LNCAP (cell line): ENCODE measurements around the gene SPATA13.

Experiments used
- CTCF ChIP-seq: fragments of 450-650 bp; IDR thresholded peaks from 2 replicates; pipeline ENCODE4 v1.5.1; 2017; ENCODE audit warnings: mild to moderate bottlenecking

SPATA13 gene

DNA sequence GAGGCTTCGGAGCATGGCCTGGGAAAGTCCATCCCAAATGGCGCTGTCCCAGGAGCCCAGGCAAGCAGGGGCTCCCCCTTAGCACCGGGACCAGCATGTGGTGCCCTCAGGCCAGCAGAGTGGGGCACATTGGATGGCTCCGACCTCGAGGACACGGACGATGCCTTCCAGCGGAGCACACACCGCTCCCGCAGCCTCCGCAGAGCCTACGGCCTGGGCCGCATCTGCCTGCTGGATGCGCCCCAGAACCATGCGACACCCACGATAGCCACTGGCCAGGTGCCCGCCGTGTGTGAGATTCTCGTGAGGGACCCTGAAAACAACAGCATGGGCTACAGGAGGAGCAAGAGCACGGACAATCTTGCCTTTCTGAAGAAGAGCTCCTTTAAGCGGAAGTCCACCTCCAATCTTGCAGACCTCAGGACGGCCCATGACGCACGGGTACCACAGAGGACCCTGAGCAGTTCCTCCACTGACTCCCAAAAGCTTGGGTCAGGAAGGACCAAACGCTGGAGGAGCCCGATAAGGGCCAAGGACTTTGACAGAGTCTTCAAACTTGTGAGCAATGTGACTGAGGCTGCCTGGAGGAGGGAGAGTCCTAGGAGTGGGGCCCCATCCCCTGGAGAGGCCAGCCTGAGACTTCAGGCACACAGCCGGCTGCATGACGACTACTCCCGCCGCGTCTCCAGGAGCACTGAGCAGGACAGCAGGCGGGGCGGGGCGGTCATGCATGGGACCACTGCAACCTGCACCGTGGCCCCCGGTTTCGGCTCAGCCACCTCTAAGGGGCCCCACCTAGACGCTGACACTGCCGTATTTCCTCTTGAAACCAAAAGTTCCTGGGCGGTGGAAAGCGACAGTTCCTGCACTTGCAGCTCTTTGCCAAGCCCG is 63.1 kb downstream of the SPATA13 start:
- TF ChIP-seq CTCF: no peak

DNA sequence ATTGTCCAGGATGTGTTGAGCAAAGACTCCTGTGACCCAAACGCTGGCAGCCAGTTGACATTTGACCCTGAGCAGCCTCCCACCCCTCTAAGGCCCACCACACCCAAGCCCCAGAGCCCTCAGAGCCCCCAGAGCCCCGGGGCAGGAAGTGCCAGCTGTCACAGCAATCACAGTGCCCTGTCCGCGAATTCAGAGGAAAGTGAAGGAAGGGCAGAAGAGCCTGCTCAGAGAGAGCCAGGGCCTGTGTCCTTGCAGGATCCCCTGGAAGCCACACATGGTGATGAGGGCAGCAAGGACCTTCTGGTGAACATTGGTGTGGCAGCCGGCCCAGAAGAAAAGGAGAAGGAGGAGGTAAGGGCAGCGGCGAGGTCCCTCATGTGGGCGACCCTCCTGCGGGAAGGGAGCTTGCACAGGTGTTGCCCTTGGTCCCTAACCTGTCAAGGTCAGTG is 63.7 kb downstream of the SPATA13 start:
- TF ChIP-seq CTCF: no peak

GRCh38 chr13:24225062-24225461 is 64.5 kb downstream of the SPATA13 start:
- no peak for TF ChIP-seq CTCF

GRCh38 chr13:24225930-24226329 is 65.4 kb downstream of the SPATA13 start:
- TF ChIP-seq CTCF: no peak

DNA sequence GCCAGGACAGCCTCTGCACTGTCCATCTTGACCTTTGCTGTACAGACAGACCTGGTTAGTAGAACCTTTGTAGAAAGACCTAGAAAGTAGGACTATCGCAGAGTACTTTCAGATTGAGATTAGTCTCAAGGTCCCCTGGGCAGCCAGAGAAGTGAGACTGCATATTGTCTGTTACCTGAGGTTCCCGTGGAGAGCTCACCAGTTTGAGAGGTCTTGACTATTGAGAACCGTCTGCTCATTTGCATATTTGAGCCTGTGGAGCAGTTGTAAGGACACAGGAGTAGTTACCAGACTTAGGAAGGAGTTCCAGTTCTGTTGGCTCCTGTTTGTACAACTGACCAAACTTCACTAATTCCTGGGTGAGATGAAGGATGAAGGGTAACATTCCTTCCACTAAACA is 66.2 kb downstream of the SPATA13 start:
- no peak for TF ChIP-seq CTCF

DNA sequence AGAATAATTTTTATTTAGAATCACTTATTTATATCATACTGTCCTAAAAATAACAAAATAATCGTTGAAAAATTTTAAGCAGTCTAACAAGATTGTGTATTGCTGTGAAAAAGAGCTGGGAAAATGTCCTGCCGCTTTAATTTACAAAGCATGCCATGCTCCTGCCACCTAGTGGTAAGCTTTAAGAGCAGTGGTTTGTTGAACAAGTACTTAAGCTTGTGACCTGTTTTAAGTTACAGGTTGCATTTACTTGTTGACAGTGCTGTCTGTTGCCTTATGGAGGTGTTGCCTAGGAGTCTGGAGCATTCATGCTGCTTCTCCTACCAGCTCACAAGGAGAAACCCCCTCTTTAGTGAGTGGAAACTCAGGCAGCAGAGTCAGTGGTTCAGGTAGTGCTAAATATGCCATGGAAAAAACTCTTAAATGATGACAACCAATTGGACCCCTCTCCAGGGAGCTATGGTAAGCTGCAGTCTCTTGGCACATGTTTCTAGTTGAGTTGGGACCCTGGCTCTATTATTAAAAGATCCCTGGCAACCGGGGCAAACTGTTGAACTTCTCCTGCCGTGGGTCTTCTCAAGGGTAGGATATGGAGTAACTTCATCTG is 68.4 kb downstream of the SPATA13 start:
- TF ChIP-seq CTCF: peak; percentile 82

DNA sequence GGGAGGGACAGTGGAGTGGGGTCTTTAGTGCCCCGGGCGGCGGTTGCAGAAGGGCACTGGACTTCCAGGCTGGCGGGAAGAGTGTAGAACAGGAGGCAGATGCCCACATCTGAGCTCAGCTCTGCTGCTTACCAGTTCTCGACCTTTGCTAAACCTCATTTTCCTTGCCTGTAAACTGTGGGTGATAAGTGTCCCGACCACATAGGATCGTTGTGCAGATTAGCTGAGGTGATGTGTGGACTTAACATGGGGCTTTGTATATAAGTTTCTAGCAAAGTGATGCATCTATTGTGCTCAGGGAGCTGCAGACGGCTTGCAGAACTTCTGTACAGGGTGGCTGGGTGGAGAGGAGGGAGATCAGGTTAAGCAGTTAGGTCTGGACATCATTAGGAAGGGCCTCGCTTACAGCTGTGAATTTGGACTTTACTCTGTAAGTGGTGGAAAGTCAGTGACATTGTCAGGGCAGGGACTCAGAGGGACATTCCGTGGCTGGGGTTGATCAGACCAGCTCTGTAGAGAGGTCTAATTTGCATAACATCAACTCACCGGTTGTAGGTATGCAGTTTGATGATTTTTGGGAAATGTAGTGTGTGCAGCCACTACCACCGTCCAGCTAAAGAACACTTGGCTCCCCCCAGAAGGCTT is 70.0 kb downstream of the SPATA13 start:
- no peak for TF ChIP-seq CTCF
